ENCODE results near the gene DOCK9. TPM values are rescaled to one million over a fixed set of nuclear protein-coding genes. Genes with fewer than 3 reads are reported as not detected.

DOCK9 gene
- total and polyA plus RNA-seq, 9 of the 15 experiments (the other 6 are each of a cell fraction or from before 2014, with no cell fraction given) = 3.5 to 25.3 (median 16.7) TPM

DNA sequence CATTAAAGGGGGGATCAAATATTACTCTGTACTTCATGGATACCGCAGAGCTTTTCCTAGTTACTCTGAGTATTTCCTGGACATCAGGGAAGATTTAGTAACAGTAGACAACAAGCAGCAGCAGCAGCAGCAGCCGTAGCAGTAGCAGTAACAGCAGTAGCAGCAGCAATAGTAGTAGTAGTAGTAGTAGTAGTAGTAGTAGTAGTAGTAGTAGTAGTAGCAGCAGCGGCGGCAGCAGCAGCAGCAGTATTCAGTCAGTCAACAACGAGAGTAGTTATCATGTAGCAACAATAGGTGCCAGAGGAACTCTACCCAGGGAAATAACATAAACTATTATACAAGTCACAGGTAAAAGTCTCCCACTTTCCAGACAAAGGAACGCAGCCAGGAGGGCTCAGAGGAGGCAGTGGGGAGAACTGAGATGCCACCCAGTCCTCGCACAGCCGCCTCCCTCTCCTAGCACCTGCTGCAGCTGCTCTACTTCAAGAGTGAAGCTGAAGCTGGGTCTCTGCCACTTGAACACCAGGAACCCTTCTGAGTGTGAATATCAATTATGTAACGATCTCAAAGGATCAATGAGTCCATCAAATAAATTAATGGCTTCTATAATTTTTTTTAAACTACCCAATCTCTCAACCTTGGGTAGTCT, 1.3 kb upstream of the DOCK9 start (continued):
- TF ChIP-seq, protein P1, sequence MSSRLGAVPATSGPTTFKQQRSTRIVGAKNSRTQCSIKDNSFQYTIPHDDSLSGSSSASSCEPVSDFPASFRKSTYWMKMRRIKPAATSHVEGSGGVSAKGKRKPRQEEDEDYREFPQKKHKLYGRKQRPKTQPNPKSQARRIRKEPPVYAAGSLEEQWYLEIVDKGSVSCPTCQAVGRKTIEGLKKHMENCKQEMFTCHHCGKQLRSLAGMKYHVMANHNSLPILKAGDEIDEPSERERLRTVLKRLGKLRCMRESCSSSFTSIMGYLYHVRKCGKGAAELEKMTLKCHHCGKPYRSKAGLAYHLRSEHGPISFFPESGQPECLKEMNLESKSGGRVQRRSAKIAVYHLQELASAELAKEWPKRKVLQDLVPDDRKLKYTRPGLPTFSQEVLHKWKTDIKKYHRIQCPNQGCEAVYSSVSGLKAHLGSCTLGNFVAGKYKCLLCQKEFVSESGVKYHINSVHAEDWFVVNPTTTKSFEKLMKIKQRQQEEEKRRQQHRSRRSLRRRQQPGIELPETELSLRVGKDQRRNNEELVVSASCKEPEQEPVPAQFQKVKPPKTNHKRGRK (tag; IDR thresholded peaks at IDR 0.05) = no peak
- TF ChIP-seq, protein P2, sequence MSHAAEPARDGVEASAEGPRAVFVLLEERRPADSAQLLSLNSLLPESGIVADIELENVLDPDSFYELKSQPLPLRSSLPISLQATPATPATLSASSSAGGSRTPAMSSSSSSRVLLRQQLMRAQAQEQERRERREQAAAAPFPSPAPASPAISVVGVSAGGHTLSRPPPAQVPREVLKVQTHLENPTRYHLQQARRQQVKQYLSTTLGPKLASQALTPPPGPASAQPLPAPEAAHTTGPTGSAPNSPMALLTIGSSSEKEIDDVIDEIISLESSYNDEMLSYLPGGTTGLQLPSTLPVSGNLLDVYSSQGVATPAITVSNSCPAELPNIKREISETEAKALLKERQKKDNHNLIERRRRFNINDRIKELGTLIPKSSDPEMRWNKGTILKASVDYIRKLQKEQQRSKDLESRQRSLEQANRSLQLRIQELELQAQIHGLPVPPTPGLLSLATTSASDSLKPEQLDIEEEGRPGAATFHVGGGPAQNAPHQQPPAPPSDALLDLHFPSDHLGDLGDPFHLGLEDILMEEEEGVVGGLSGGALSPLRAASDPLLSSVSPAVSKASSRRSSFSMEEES (CRISPR knock-in tag; IDR thresholded peaks at IDR 0.05) = no peak
- TF ChIP-seq PTBP1 (IDR thresholded peaks at IDR 0.05; ENCODE audit: low read depth, low read length) (no peak), FOXJ3 (CRISPR knock-in tag; IDR thresholded peaks at IDR 0.05) (no peak), CREBBP (IDR thresholded peaks at IDR 0.05; ENCODE audit: low read depth, low read length) (no peak)

DNA sequence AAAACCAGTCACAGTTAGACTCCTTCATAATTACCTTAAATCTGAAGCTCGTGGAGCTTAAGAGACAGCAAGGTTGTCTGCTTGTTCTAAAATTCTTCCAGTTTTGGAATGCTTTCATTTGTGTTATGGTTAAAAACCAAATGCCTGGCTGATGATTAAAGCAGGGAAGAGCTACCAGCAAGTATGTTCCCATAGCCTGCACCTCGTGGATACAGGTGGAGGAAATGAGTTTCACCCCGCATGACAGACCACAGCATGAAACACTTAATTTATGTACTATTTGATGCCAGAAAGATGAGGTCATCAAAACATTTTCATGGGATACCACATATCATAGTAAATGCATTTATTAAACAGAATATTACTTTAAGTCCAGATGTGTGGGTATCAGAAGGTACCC, 416 bp upstream of the DOCK9 start:
- POLR2A ChIA-PET = no interaction called here
- in situ Hi-C loops (cut with MboI) = no loop called here

More for the DNA sequence above, 416 bp upstream of the DOCK9 start:
- H3K79me2 ChIP-seq (ENCODE audit: control insufficient read depth, insufficient read depth, low read length) = peaks cover 13% of the 10 kb centered on the region; the same call in 2 of the 3 replicates
- intact Hi-C loops (cut with micrococcal nuclease) = no loop called here
- no peak for ATAC-seq
- no peak overlapping the region for H2AFZ ChIP-seq (ENCODE audit: low read depth, low read length)
- no peaks in the 10 kb centered on the region for H3K27me3 ChIP-seq (ENCODE audit: control insufficient read depth in 2 of 2, insufficient read depth in 2 of 2, low read length in 2 of 2)
- peak; percentile 15 for FAIRE-seq
- no peaks in the 10 kb centered on the region for H3K9me3 ChIP-seq (replicated peaks; ENCODE audit: control insufficient read depth, insufficient read depth, low read depth, low read length)
- peaks cover 16 to 31% of the 10 kb centered on the region in 2 experiments; a peak in 4 of 5 replicates for H3K4me1 ChIP-seq (replicated peaks in 1 of 2; ENCODE audit: control insufficient read depth in 2 of 2, insufficient read depth in 2 of 2, low read length in 2 of 2)
- no TSS peak for BruUV-seq (replicated peaks)
- no peak overlapping the region for H3K9ac ChIP-seq (ENCODE audit: insufficient read depth in 1 of 2, low read depth in 2 of 2, low read length in 2 of 2)
- TF ChIP-seq HSF4 (CRISPR knock-in tag; IDR thresholded peaks at IDR 0.05; ENCODE audit: borderline replicate concordance) = no peak
- no peak for TF ChIP-seq SLC30A9 (CRISPR knock-in tag; IDR thresholded peaks at IDR 0.05)
- TF ChIP-seq, protein P3, sequence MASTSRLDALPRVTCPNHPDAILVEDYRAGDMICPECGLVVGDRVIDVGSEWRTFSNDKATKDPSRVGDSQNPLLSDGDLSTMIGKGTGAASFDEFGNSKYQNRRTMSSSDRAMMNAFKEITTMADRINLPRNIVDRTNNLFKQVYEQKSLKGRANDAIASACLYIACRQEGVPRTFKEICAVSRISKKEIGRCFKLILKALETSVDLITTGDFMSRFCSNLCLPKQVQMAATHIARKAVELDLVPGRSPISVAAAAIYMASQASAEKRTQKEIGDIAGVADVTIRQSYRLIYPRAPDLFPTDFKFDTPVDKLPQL (IDR thresholded peaks at IDR 0.05; ENCODE audit: extremely low read depth, insufficient read length) = no peak
- no peak for TF ChIP-seq ZNF75A (CRISPR knock-in tag; IDR thresholded peaks at IDR 0.05)
- TF ChIP-seq, protein P4, sequence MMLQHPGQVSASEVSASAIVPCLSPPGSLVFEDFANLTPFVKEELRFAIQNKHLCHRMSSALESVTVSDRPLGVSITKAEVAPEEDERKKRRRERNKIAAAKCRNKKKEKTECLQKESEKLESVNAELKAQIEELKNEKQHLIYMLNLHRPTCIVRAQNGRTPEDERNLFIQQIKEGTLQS (IDR thresholded peaks at IDR 0.05) = peak; percentile 48; the same call in 1 of the 2 replicates
- TF ChIP-seq, protein P4 (CRISPR knock-in tag; conservative IDR thresholded peaks at IDR 0.05) = no peak
- no peak for TF ChIP-seq CBX5 (IDR thresholded peaks at IDR 0.05; ENCODE audit: borderline replicate concordance, low read depth)
- H3K4me2 ChIP-seq (ENCODE audit: insufficient read depth, low read length) = no peak overlapping the region
- no peak overlapping the region for H3K27ac ChIP-seq (ENCODE audit: extremely low read depth, low read depth, low read length)
- H3K9me1 ChIP-seq (ENCODE audit: control insufficient read depth, insufficient read depth, low read length) = peaks cover 3% of the 10 kb centered on the region
- no peak overlapping the region for H3K4me3 ChIP-seq
- H3K36me3 ChIP-seq (ENCODE audit: control insufficient read depth, insufficient read depth, low read length) = no peaks in the 10 kb centered on the region; the same call in 2 of the 3 replicates
- DNase-seq (ENCODE audit: extremely low read depth in 1 of 4, low spot score in 3 of 4) = no peak
- no peaks in the 10 kb centered on the region for H4K20me1 ChIP-seq (replicated peaks; ENCODE audit: control insufficient read depth, insufficient read depth, low read length)
- 56% methylated on average over 3 of the region's 3 CpGs for WGBS (ENCODE audit: insufficient coverage, low coverage, missing lambda C conversion rate)
- CTCF ChIA-PET (ENCODE audit: low intra/inter-chr PET ratio) = no interaction called here

Data from K562 (cell line).